Mammary epithelial cell (primary cell): Measurements from ENCODE around the gene ARHGEF5.

Source experiments
- EZH2 ChIP-seq: IDR thresholded peaks from 2 replicates; pipeline ENCODE4 v1.6.1; 2012; ENCODE audit warnings: low read length, inconsistent platforms, borderline replicate concordance
- TF ChIP-seq, protein P1 (sequence below), 2 donors: IDR thresholded peaks in 1 of 2; conservative IDR thresholded peaks in 1 of 2; 2 replicates each; pipeline ENCODE4 v1.5.1; 2011 to 2012; ENCODE audit warnings: inconsistent platforms in 2 of 2, low read length in 2 of 2, mild to moderate bottlenecking in 2 of 2, control low read depth in 1 of 2, low read depth in 1 of 2; ENCODE audit not compliant: insufficient read depth in 1 of 2; ENCODE audit errors: extremely low read depth in 1 of 2

DNA sequence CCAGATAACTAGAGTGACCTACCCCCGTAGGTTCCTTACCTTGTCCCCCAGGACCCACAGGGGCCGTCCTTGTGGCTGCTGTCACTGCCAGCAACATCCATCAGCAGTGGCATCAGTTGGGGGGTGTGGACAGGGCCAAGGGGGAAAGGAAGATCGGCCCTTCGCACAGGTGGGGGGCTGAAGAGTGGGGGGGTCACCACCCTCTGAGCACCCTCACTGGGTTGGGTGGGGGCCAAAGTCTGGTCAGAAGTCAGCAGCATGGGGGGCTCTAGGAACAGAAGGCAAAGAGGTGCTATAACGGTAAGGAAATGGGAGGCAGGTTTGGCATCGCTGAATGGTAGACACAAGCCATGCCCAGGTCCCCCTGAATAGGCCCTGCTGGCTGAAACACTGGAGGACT lies 43.7 kb downstream of the ARHGEF5 start:
- TF ChIP-seq EZH2, result no peak
- TF ChIP-seq, protein P1, sequence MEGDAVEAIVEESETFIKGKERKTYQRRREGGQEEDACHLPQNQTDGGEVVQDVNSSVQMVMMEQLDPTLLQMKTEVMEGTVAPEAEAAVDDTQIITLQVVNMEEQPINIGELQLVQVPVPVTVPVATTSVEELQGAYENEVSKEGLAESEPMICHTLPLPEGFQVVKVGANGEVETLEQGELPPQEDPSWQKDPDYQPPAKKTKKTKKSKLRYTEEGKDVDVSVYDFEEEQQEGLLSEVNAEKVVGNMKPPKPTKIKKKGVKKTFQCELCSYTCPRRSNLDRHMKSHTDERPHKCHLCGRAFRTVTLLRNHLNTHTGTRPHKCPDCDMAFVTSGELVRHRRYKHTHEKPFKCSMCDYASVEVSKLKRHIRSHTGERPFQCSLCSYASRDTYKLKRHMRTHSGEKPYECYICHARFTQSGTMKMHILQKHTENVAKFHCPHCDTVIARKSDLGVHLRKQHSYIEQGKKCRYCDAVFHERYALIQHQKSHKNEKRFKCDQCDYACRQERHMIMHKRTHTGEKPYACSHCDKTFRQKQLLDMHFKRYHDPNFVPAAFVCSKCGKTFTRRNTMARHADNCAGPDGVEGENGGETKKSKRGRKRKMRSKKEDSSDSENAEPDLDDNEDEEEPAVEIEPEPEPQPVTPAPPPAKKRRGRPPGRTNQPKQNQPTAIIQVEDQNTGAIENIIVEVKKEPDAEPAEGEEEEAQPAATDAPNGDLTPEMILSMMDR (conservative IDR thresholded peaks at IDR 0.05 in 1 of 2, IDR thresholded peaks at IDR 0.05 in 1 of 2; ENCODE audit: extremely low read depth in 1 of 2, insufficient read depth in 1 of 2, low read depth in 1 of 2, low read length in 2 of 2), result no peak
